Activated CD4-positive, alpha-beta T cell treated with anti-CD3 and anti-CD28 coated beads, Interleukin-2, amount 10 ng/mL, durations not matched to agents 24 days and 14 days (primary cell): ENCODE results near the gene ARHGAP8. TPM values are rescaled to one million over a fixed set of nuclear protein-coding genes. Genes with fewer than 3 reads are reported as not detected.

Experiments used
- DNase-seq: peaks from one replicate; pipeline ENCODE4 v3.0.0; 2022
- H3K27ac Mint-ChIP-seq: one replicate; pipeline ENCODE4 v1.8.0; 2022; ENCODE audit warnings: mild to moderate bottlenecking, mixed read lengths
- H3K27me3 Mint-ChIP-seq: one replicate; pipeline ENCODE4 v1.8.0; 2022; ENCODE audit warnings: mixed read lengths
- H3K36me3 Mint-ChIP-seq: one replicate; pipeline ENCODE4 v1.8.0; 2022; ENCODE audit warnings: low read depth, mild to moderate bottlenecking, mixed read lengths
- H3K4me1 Mint-ChIP-seq: one replicate; pipeline ENCODE4 v1.8.0; 2021; ENCODE audit warnings: mixed read lengths
- H3K4me3 Mint-ChIP-seq: one replicate; pipeline ENCODE4 v1.8.0; 2022; ENCODE audit warnings: mild to moderate bottlenecking, moderate library complexity, mixed read lengths
- H3K9me3 Mint-ChIP-seq: one replicate; pipeline ENCODE4 v1.8.0; 2021; ENCODE audit warnings: mixed read lengths
- intact Hi-C: fragments of 100-400 bp; cut with micrococcal nuclease; formaldehyde crosslinking; loops from one replicate; pipeline ENCODE4 v1.15.1; 2023
- total RNA-seq: library from RNA; stranded (reverse); gene quantifications from 2 replicates; pipeline ENCODE4 v1.2.3, GENCODE V29; 2022

The ARHGAP8 gene
- total RNA-seq, 1 donor from 2014 or later, result 0.12 TPM

DNA sequence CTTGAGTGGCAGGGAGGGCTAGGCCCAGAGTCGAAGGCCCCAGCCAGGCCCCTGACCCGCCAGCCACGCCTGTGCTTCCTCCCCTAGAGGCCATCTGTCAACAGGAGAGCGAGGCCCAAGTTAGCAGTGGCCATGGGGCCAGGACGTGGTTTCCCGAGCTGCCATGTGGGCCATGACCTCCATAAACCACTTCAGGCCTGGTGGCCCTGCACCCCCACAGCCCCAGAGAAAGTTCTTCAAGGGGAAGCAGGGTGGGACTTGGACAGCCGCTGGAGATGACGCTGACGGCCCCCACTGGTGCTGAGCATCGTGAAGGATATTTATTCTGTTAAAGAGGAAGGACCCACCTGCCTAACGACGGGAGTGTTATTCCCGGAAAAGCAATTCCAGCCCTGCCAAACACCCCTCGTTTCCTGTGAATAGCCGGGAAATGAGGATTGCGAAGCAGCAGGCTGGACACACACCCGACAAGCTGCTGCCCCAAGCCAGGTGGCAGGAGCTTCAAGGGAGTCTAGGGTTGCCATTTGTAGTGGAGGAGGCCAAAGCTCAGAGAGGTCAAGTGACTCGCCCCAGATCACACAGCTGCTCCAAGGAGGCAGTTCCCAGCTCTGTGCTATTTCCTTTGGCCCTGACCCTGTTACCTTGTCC lies 37.5 kb upstream of the ARHGAP8 start:
- intact Hi-C loops, result no loop called here
- Mint-ChIP-seq H3K9me3 (no peaks in the 10 kb centered on the region), H3K27ac (no peak overlapping the region), H3K27me3 (no peaks in the 10 kb centered on the region), H3K36me3 (no peaks in the 10 kb centered on the region), H3K4me3 (no peak overlapping the region), H3K4me1 (peaks cover 7% of the 10 kb centered on the region)
- no peak for DNase-seq

DNA sequence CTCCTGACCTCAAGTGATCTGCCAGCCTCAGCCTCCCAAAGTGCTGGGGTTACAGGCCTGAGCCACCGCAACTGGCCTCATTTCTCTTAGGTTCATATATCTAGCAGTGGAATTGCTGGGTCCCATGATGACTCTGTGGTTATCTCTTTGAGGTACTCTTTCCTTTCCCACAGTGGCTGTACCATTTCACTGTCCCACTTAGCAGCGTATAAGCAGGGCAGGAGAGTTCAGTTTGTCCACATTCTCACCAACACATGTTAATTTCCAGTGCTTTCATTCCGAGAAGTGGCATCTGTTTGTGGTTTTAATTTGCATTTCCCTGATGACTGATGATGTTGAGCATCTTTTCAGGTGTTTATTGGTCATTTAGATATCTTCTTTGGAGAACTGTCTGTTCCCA lies 34.0 kb upstream of the ARHGAP8 start:
- Mint-ChIP-seq H3K4me1 (peaks cover 6% of the 10 kb centered on the region), H3K27me3 (no peaks in the 10 kb centered on the region), H3K27ac (no peak overlapping the region), H3K36me3 (no peaks in the 10 kb centered on the region), H3K4me3 (no peak overlapping the region), H3K9me3 (no peaks in the 10 kb centered on the region)
- intact Hi-C loops, result no loop called here
- DNase-seq, result no peak

DNA sequence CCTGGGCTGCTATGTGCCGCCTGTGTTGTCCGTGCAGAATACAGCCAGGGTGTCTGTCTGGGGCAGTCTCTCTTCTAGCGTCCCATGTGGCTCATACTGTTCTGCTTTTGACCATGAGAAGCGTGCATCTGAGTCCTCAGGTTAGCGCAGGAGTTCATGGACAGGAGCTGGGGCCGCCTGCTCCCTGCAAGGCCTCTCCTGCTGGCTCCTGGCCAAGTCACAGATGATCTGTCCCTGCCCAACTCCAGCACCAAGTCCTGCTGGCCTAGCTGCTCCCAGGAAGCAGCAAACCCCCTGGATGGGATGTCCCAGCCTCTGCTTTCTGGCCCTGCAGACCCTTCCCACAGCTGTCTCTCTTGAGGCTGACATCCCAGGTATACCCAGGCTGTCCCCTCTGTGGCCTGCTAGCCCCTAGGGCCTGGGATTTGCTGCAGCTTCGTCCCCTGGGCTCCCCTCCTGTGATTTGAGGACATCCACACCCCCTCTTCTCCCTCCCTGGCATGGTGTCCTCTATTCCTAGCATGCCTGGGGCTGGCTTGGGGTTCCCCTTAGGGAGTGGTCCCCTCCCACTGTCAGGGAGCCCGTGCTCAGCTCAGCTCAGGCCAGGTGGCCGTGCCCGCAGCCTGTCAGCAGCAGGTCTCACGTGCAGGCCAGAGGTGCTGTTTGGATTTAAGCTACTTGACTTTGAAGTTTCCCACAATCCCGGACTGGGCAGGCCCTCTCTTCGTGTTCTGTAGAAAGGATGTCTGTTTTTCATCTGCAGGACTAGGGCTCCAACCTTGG lies 32.6 kb upstream of the ARHGAP8 start:
- Mint-ChIP-seq H3K27me3 (no peaks in the 10 kb centered on the region), H3K4me1 (peaks cover 6% of the 10 kb centered on the region), H3K9me3 (no peaks in the 10 kb centered on the region), H3K27ac (no peak overlapping the region), H3K36me3 (no peaks in the 10 kb centered on the region), H3K4me3 (no peak overlapping the region)
- intact Hi-C loops, result no loop called here
- DNase-seq, result no peak

DNA sequence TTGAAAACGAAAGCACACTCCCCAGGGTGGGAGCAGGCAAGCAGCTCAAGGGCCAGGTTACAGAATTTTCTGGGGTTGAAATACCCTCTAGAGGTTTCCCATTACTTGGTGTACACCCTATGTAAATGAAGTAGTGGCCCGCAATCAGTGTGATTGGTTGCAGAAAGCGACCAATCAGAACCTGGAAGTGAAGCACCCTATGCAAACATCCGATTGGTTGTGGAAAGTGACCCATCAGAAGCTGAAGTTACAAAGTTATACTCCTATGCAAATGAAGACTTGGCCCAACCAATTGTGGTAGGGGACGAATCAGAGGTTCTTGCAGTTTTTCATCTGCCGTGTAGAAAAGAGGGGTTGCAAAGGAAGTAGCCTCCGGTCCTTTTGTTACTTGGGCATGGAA lies 31.2 kb upstream of the ARHGAP8 start:
- Mint-ChIP-seq H3K27ac (no peak overlapping the region), H3K27me3 (no peaks in the 10 kb centered on the region), H3K4me1 (peaks cover 6% of the 10 kb centered on the region), H3K36me3 (no peaks in the 10 kb centered on the region), H3K9me3 (no peaks in the 10 kb centered on the region), H3K4me3 (no peak overlapping the region)
- no peak for DNase-seq
- intact Hi-C loops, result no loop called here

DNA sequence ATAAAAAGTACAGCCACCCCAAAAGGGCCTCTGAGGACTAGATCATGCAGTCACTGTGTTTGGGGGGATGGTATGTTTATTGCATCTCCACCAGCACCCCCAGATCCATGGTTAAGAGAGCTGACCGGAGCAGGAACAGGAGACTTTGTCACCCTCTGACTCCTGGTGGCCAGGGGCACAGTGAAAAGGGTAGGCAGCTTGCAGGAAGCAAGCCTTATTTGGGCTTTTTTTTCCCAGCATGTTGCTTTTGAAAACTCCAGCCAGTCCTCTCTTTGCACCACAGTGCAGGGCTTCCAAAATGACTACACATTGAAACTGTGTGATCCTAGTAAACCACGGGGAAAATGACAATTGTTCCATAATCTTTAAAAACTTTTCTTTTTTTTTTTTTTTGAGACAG lies 29.8 kb upstream of the ARHGAP8 start:
- intact Hi-C loops, result no loop called here
- Mint-ChIP-seq H3K4me3 (no peak overlapping the region), H3K27me3 (no peaks in the 10 kb centered on the region), H3K9me3 (no peaks in the 10 kb centered on the region), H3K36me3 (no peaks in the 10 kb centered on the region), H3K27ac (no peak overlapping the region), H3K4me1 (peaks cover 6% of the 10 kb centered on the region)
- DNase-seq, result no peak

DNA sequence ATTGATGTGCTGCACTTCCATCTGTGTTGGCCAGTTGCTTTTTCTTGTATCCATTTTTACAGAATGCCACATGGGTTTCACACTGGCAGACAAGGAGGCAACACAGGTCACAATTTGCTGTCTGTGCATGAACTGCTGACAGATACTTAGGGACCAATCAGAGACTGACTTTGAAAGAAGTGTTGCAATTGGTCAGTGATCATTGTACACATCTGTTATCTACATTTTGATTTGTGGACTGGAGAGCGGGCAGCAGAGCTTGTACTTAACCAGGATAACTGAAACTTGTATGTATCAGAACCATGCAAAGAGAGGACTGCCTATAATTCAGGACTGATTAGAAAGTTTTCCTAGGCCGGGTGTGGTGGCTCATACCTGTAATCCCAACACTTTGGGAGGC lies 28.6 kb upstream of the ARHGAP8 start:
- intact Hi-C loops, result no loop called here
- Mint-ChIP-seq H3K4me1 (peaks cover 1% of the 10 kb centered on the region), H3K27me3 (no peaks in the 10 kb centered on the region), H3K9me3 (no peaks in the 10 kb centered on the region), H3K27ac (no peak overlapping the region), H3K4me3 (no peak overlapping the region), H3K36me3 (no peaks in the 10 kb centered on the region)
- no peak for DNase-seq

DNA sequence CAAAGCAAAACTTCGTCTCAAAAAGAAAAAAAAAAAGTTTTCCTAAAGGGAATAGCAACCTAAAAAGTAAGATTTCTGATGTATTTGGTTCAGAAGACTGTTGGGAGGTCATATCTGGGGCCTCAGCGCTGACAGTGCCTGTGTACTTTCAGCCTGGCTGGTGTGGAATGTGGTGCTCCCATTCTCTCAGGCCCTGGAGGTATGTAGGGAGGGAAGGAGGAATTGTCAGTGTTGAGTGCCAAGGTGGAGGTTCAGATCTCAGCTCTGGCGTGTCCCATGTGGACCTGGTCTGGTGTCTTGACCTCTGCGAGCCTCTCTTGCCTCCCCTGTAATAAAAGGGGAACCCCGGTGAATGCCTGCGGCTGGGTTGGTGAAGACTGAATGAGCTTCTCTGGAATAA lies 28.0 kb upstream of the ARHGAP8 start:
- intact Hi-C loops, result no loop called here
- no peak overlapping the region for H3K4me3 Mint-ChIP-seq
- no peak for DNase-seq
- no peak overlapping the region for H3K27ac Mint-ChIP-seq
- H3K4me1 Mint-ChIP-seq, result no peaks in the 10 kb centered on the region
- no peaks in the 10 kb centered on the region for H3K9me3 Mint-ChIP-seq
- H3K27me3 Mint-ChIP-seq, result no peaks in the 10 kb centered on the region
- no peaks in the 10 kb centered on the region for H3K36me3 Mint-ChIP-seq

DNA sequence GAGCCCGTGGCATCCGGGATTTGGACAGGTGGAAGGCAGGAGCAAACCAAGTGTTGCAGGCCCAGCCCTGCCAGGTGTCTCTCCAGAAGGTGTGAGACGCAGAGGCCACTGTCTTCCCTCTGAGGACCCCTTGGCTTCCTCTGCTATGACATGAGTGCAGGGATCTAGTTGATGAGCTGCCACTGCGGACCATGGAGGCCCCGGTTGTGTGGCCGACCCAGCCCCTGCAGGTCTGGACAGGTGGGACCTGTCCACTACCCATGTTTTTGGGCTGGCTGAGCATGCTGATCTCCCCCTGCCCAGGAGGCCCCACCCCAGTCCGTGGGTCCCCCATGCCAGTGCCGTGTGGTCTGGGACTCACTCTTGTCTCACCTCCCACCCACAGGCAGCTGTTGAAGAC lies 27.5 kb upstream of the ARHGAP8 start:
- H3K4me1 Mint-ChIP-seq, result no peaks in the 10 kb centered on the region
- H3K27me3 Mint-ChIP-seq, result no peaks in the 10 kb centered on the region
- no peak for DNase-seq
- H3K4me3 Mint-ChIP-seq, result no peak overlapping the region
- H3K36me3 Mint-ChIP-seq, result no peaks in the 10 kb centered on the region
- intact Hi-C loops, result no loop called here
- H3K9me3 Mint-ChIP-seq, result no peaks in the 10 kb centered on the region
- no peak overlapping the region for H3K27ac Mint-ChIP-seq

DNA sequence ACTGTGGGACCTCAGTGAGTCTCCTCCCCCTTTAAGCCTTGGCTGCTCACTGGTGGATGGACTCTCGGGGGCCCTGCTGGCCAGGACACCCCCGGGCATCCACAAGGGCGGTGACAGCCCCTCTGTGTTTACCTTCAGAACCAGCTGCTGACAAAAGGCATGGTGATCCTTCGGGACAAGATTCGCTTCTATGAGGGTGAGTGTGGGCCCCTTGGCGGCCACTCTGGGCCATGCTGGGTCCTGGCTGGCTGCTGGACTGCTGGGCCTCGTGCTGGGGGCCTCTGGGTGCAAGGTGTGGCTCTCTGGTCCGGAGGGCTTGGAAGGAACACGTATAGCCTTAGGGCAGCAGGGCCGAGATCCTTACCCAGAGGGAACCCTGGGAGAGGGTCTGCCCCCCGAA lies 25.9 kb upstream of the ARHGAP8 start:
- H3K27me3 Mint-ChIP-seq, result no peaks in the 10 kb centered on the region
- intact Hi-C loops, result no loop called here
- H3K4me1 Mint-ChIP-seq, result no peaks in the 10 kb centered on the region
- H3K4me3 Mint-ChIP-seq, result no peak overlapping the region
- H3K36me3 Mint-ChIP-seq, result no peaks in the 10 kb centered on the region
- no peak overlapping the region for H3K27ac Mint-ChIP-seq
- no peak for DNase-seq
- no peaks in the 10 kb centered on the region for H3K9me3 Mint-ChIP-seq

DNA sequence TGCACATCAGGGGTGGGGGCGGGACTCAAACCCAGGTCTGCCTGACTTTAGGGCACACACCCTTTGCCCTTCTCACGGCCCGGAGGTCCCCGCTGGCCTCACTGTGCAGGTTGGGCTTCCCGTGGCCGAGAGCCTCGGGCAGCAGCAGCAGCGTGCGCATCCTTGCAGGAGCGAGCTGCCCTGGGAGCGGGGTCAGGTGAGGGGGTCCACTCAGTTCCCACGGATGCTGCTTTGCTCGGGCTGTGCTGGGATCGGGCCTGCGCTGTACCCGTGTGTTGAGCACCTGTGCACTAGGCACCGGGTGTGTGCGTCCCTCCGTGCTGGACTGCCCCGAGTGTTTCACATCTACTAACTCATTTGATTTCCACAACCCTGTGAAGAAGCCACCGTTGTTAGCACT lies 25.2 kb upstream of the ARHGAP8 start:
- H3K27me3 Mint-ChIP-seq, result no peaks in the 10 kb centered on the region
- H3K4me1 Mint-ChIP-seq, result no peaks in the 10 kb centered on the region
- intact Hi-C loops, result no loop called here
- H3K4me3 Mint-ChIP-seq, result no peak overlapping the region
- no peaks in the 10 kb centered on the region for H3K9me3 Mint-ChIP-seq
- peaks cover under 1% of the 10 kb centered on the region for H3K36me3 Mint-ChIP-seq
- DNase-seq, result no peak
- H3K27ac Mint-ChIP-seq, result no peak overlapping the region

DNA sequence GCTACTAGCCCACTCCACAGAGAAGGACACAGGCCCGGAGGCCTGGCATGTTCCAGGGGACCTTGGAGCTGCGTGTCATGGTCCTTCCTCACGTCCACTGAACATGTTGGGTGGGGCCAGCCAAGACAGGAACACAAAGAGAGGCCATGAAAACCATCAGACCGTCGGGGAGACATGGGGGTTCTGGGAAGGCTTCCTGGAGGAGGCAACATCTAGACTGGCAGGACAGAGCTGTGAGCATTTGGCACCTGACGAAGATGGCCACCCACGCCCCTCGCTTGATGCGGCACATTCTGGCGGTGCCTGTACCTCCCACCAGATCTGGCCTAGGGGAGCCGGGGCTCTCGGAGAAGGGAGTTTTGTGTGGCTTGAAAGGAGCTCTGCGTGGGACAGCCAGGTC lies 24.7 kb upstream of the ARHGAP8 start:
- Mint-ChIP-seq H3K27ac (no peak overlapping the region), H3K4me1 (no peaks in the 10 kb centered on the region), H3K9me3 (no peaks in the 10 kb centered on the region), H3K36me3 (peaks cover 2% of the 10 kb centered on the region), H3K4me3 (no peak overlapping the region), H3K27me3 (no peaks in the 10 kb centered on the region)
- DNase-seq, result no peak
- intact Hi-C loops, result no loop called here

DNA sequence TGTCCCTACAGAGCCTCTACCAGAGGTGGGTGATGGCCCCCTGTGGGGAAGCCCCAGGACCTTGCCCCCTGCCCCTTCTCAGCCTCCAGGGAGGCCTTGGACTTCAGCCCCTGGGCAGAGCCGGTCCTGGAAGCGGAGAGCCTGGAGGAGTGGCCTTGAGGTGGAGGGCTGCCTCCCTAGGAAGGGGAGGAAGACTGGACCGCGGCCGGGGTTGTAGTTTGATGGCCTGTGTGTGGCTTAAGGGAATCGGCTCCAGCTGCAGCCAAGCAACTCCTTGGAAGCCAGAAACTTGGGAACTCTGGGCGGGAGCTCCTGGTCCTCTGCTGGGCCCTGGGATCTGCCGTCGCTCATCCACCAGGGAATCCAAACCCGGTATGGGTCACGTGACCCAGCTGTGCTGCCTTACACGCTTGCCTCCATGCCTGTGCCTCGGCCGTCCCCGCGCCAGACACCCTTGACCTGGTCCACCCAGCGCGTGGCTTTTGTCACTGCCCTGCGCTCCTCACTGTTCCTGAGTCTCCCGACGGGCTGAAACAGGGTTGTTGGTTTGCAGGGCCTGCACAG lies 23.5 kb upstream of the ARHGAP8 start:
- Mint-ChIP-seq H3K27ac (peak overlapping the region; percentile 34), H3K4me3 (no peak overlapping the region), H3K36me3 (peaks cover 2% of the 10 kb centered on the region), H3K4me1 (no peaks in the 10 kb centered on the region), H3K9me3 (no peaks in the 10 kb centered on the region), H3K27me3 (no peaks in the 10 kb centered on the region)
- DNase-seq, result no peak
- intact Hi-C loops, result no loop called here

DNA sequence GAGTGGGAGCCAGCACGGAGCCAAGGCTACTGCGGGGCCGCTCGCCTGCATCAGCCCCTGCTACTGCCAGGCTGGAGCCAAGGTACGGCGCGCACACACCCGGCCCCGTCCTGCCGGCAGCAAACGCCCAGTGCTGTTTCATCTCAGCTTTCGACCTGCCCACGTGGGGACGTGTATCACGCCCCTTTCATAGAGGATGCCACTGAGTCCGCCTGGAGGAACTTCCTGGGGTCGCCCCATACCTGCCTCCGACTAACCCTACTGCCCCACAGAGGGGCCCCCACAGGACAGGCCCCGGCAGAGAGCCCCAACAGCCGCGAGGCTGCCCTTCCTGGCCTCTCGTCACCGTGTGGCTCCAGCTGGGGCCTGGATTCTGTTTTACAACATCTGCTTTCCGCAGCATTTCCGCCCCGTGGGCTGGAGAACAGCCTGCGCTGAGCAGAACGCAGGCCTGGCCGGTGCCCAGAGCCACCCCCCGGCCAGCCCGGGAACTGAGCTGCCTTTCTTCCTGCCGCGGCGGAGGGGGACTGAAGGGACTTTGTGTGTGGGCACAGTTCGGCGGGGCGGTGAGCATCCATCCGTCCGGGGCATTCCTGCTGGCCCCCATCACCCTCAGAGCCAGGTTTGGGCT lies 22.9 kb upstream of the ARHGAP8 start:
- intact Hi-C loops, result no loop called here
- no peak for DNase-seq
- no peaks in the 10 kb centered on the region for H3K9me3 Mint-ChIP-seq
- H3K27me3 Mint-ChIP-seq, result no peaks in the 10 kb centered on the region
- H3K4me3 Mint-ChIP-seq, result no peak overlapping the region
- no peak overlapping the region for H3K27ac Mint-ChIP-seq
- H3K4me1 Mint-ChIP-seq, result no peaks in the 10 kb centered on the region
- peaks cover 2% of the 10 kb centered on the region for H3K36me3 Mint-ChIP-seq

DNA sequence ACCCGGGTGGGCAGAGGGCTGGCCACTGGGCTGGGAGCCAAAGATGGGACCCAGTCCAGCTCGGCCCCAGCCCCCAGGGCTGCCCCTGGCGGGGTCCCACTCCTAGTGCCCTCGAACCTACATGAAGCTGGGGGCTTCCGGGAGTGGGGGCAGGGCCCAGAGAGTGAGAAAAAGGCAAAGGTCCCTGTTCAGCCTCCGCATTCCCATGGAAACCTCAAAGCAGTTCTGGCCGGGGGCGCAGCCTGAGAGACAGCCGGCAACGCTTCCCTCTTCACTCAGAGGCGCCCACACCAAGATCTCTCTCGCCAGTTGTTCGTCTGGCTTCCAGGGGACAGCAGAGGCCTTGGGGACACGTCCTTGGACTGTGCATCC lies 22.4 kb upstream of the ARHGAP8 start:
- H3K27ac Mint-ChIP-seq, result no peak overlapping the region
- no peak overlapping the region for H3K4me3 Mint-ChIP-seq
- peaks cover 2% of the 10 kb centered on the region for H3K36me3 Mint-ChIP-seq
- H3K9me3 Mint-ChIP-seq, result no peaks in the 10 kb centered on the region
- intact Hi-C loops, result no loop called here
- no peaks in the 10 kb centered on the region for H3K4me1 Mint-ChIP-seq
- no peaks in the 10 kb centered on the region for H3K27me3 Mint-ChIP-seq
- DNase-seq, result no peak
